HG03039 (cell line): ENCODE data around the gene ARHGEF35.
"Not testable (repeated sequence)": the region's sequence is repeated elsewhere in the genome, so short reads cannot be mapped to it uniquely, and the experiment has no call there.

ENCODE experiments used
- ATAC-seq: cut with Tn5 transposase; IDR thresholded peaks from one replicate; pipeline ENCODE4 v1.9.1; 2021; ENCODE audit warnings: mild to moderate bottlenecking, moderate library complexity; ENCODE audit not compliant: unreplicated experiment

The ARHGEF35 gene

DNA sequence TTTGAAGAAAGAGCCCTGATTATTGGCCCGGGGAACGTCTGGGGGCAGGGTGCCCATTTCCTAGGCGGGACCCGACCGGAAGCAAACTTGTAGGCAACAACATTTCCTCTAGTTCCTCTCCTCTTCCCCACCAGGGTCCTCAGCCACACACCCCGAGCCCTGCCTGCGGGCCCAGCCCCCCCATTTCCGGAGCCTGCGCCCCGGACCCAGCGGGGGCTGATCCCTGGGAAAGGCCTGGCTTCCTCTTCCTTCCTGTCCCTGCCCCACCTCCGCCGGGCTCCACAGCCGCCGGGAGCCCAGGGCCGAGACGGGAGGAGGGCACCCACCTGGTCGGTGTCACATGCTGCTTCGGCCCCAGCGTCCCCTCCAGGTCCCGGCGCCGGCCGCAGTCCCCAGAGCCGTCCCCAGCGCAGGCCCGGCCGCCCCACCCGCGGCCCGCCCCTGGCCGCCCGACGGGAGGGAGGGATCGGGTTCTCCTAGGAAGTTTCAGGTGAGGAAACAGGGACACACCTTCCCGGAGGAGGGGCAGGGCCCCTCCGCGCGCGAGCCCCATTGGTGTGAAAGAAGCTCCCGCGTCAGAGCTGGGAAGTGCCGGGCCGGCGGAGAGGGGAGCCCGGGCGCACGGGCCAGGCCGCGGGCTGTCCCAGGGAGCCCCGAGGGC lies at the start of gene ARHGEF35:
ARHGEF35 (minus strand) TSS at position 622 of the 661 bp plus-strand sequence. CDS start 7,450 bp downstream, outside the sequence.
- ATAC-seq: peak; percentile 59

DNA sequence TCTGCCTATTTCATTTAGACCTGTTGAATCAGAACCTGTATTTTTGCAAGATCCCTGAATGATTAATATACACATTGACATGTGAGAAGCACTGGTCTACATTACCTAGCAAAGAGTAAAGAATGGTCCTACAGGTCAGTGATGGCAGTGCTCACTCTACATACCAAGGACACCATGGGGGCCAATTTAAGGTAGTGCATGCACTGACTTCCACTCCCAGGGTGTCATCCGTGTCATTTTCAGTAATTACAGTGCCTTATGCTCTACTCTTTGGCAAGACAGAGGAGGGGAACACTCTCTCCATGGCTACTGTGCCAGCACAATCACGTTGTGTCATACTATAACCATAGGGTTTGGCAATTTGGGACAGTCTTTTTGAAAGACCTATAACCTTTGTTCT lies 49.7 kb upstream of the ARHGEF35 start:
- not testable (repeated sequence) for ATAC-seq

DNA sequence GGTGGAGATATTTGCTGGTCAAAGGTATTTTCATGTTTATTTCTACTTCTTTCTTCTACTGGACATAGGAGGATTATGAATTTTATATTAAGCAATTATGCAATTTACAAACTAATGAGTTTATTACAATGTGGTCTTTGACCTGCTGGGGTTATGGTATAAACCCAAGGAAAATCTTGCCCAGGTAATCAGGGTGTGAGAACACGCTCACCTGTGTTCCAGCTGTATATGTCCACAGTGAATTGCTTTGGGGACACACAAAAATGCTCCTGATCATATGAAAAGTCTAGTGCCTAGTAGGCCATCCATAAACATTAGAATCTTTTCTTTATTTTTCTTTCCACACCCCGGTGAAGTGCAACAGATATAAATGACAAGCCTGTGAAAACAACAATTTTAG lies 43.7 kb upstream of the ARHGEF35 start, which contains the start of gene OR2A42:
OR2A42 (minus strand) TSS at position 241 of the 400 bp plus-strand sequence. CDS start 6,762 bp downstream, outside the sequence.
- not testable (repeated sequence) for ATAC-seq

- ATAC-seq: not testable (repeated sequence)
Measured at GRCh38 chr7:144238530-144239082, 43.0 kb upstream of the ARHGEF35 start.

DNA sequence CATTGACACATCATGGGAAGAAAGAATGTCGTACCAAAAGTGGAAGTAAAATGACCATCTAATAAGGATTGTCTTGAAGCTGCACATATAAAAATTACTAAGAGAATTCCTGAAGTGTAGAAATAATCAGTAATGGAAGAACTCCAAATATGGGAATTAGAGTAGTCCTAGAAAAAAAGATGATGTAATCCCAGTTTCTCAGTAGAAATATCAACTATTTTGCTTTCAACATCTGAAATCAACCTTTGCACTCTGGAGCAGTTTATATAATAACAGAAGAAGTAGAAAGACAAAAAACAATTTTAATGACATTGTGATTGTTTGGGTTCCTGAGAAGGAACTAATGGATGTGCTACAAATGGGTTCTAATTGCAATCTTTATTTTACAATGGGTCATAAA lies 37.4 kb upstream of the ARHGEF35 start:
- ATAC-seq: not testable (repeated sequence)

DNA sequence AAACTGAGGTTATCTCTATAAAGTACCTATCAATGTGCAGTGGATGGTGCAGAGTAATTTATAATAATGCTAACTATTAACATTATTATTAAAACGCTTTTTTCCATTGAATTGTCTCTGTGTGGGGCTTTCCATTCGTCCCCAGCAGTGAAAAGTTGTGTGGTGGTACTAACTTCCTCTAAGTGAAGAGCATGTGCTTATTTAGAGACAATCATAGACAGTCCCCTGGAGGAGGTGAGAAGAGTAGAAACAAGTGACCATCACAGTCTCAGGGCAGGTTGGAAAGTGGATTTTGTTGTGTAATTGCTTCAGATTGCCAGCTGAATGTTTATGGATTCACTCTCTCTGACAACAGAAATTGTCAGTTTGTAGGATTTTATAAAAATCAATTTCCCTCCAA lies 35.4 kb upstream of the ARHGEF35 start:
- ATAC-seq: not testable (repeated sequence)

DNA sequence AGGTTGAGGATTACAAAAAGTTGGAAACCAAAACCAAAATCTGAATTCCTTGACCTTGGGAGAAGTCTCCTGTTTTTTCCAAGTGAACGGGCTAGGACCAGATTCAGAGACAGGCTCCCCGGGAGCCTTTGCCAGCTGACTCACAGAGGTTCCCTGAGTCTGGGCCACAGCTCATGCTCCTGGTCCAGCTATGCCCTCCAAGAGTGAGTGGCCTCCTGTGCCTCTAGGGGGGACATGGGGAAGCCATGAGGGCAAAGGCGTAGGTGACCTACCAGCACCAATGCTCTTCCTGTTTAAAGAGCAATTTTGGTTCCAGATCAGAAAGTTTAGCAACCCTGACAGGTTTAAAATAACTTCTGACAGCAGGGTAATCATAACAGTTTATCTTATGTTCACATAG lies 33.2 kb upstream of the ARHGEF35 start:
- not testable (repeated sequence) for ATAC-seq

- ATAC-seq: not testable (repeated sequence)
Measured at GRCh38 chr7:144226866-144227265, 31.2 kb upstream of the ARHGEF35 start.

GRCh38 chr7:144223675-144224074 lies 28.0 kb upstream of the ARHGEF35 start:
- not testable (repeated sequence) for ATAC-seq

- not testable (repeated sequence) for ATAC-seq
Measured at GRCh38 chr7:144220531-144220930, 24.9 kb upstream of the ARHGEF35 start.

DNA sequence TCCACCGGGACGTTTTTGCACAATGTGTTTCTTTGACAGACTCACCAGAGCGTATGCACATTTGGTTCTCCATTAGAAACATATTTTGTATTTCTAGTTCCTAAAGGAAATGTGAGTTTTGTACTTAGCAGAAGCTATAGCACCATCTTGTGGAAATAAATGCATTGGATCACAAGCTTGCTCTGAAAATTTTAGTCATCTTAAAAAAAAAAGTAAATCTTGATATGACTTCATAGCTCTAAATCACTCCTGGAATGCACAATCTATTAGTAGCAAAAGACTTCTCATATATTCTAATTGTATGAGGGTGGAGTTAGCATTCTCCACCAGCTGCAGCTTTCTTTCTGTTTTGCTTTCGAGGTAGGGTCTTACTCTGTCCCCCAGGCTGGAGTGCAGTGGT lies 23.5 kb upstream of the ARHGEF35 start:
- not testable (repeated sequence) for ATAC-seq

DNA sequence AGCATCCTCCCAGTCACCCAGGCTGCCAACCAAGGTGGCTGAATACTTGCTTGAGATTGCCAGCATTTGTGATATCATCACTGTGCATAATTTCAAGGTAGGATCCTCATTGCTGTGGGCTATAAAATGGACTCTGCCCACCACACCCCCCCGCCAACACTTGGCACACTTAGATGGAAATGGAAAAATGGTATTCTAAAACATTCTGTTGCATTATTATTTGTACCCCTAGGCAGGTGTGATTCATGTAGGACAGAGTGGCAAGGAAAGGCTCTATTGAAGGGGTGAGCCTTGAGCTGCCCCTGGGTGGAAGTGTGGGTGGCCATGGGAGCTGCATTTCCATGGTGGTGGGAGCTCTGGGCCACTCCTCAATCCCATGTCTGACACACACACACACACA lies 22.9 kb upstream of the ARHGEF35 start:
- ATAC-seq: not testable (repeated sequence)

- ATAC-seq: not testable (repeated sequence)
Measured at GRCh38 chr7:144217200-144217599, 21.6 kb upstream of the ARHGEF35 start.

- not testable (repeated sequence) for ATAC-seq
Measured at GRCh38 chr7:144205306-144205705, 9.7 kb upstream of the ARHGEF35 start.

DNA sequence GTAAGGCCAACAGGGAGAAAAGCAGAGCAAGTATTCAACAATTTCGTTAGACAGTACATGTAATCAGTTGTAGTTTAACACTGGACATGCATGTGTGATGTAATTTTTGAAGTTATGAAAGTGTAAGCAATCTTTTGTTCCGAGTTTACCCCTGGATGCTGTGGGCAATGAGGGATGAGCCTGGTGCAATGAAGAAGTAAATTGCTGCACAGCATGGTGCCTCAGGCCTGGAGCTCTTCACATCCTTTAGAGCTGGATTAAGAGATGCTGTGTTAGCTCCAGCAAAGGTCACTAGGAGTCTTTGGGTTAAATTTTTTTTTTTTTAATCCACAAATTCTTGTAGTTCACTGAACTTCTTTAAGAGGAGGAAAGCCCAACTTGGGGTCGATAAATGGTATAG lies 7.5 kb upstream of the ARHGEF35 start:
- ATAC-seq: not testable (repeated sequence)

- not testable (repeated sequence) for ATAC-seq
Measured at GRCh38 chr7:144201978-144202377, 6.3 kb upstream of the ARHGEF35 start.

GRCh38 chr7:144198934-144199333 lies 3.3 kb upstream of the ARHGEF35 start:
- ATAC-seq: not testable (repeated sequence)

DNA sequence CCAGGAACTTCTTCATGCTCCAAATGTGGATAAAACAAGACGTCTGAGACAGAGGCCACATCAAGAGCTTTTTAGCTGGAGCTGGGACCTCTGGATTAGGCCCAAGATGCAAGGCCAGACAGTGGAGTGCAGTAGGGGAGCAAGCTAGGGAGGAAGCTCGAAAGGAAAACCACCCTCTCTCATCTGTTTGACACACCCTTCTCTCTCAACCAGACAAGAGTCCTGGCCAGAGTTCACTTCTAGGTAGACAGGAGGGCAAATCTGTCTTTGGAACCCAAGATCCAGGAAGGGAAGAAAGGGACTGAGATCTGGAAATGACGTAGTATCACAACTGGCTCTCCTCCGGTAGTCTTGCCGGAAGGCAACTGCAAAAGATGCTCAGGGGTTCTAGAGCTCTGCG lies 1.2 kb downstream of the ARHGEF35 start:
- ATAC-seq: not testable (repeated sequence)

GRCh38 chr7:144193782-144194181 lies 1.9 kb downstream of the ARHGEF35 start:
- not testable (repeated sequence) for ATAC-seq

DNA sequence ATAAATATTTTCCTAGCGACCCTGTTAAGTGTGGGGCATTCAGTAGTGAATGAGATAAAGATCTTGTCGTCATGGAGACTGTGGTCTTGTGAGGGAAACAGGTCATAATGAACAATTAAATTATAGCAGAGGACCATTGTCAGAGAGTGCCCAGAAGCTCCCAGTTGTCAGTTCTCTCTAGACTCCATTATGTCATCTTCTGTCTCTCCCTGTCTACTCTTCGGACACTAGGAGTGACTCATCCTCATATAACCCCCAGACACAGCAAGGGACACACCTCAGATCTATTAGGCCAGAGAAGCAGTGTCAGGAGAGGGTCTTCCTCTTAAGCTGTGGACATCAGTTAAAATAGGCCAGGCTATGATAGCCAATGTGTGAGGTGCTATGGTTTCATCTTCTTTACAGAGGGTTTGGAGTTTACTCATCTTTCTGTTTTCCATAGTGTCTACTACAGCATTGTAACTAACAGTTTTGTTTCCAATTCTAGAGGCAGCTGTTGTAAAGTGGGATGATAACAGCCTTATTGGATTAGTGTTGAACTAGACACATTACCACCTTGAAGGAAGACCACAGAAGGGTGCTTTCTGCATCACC lies 7.0 kb downstream of the ARHGEF35 start:
- ATAC-seq: not testable (repeated sequence)

GRCh38 chr7:144187848-144188247 lies 7.8 kb downstream of the ARHGEF35 start:
- ATAC-seq: not testable (repeated sequence)

- not testable (repeated sequence) for ATAC-seq
Measured at GRCh38 chr7:144183166-144183565, 12.5 kb downstream of the ARHGEF35 start, which contains the start of gene CTAGE4. Gene CTAGE4, plus strand, starts transcription at chr7:144183466. Its CDS starts 38 bp downstream, at chr7:144183504.
